ENCODE results near the gene RNF144A.

- TF ChIP-seq, protein P1, sequence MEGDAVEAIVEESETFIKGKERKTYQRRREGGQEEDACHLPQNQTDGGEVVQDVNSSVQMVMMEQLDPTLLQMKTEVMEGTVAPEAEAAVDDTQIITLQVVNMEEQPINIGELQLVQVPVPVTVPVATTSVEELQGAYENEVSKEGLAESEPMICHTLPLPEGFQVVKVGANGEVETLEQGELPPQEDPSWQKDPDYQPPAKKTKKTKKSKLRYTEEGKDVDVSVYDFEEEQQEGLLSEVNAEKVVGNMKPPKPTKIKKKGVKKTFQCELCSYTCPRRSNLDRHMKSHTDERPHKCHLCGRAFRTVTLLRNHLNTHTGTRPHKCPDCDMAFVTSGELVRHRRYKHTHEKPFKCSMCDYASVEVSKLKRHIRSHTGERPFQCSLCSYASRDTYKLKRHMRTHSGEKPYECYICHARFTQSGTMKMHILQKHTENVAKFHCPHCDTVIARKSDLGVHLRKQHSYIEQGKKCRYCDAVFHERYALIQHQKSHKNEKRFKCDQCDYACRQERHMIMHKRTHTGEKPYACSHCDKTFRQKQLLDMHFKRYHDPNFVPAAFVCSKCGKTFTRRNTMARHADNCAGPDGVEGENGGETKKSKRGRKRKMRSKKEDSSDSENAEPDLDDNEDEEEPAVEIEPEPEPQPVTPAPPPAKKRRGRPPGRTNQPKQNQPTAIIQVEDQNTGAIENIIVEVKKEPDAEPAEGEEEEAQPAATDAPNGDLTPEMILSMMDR (IDR thresholded peaks at IDR 0.05; ENCODE audit: extremely low read depth in 1 of 2, insufficient read depth in 1 of 2, low read depth in 1 of 2, low read length in 2 of 2) = no peak
- TF ChIP-seq POLR2AphosphoS5 (IDR thresholded peaks at IDR 0.05; ENCODE audit: insufficient read depth, low read depth, low read length) = no peak
- no peak for TF ChIP-seq POLR2A (IDR thresholded peaks at IDR 0.05; ENCODE audit: low read depth, low read length)
- TF ChIP-seq, protein P2, sequence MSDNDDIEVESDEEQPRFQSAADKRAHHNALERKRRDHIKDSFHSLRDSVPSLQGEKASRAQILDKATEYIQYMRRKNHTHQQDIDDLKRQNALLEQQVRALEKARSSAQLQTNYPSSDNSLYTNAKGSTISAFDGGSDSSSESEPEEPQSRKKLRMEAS (IDR thresholded peaks at IDR 0.05; ENCODE audit: insufficient read depth, insufficient read length) = no peak
- no peak for TF ChIP-seq JUN (IDR thresholded peaks at IDR 0.05; ENCODE audit: borderline replicate concordance, insufficient read depth, insufficient read length, low read depth)
- no peak for TF ChIP-seq GATA2 (IDR thresholded peaks at IDR 0.05; ENCODE audit: insufficient read depth, insufficient read length, low read depth, low read length)
- TF ChIP-seq EZH2 (IDR thresholded peaks at IDR 0.05; ENCODE audit: borderline replicate concordance, low read depth, low read length, severe bottlenecking) = no peak
- TF ChIP-seq FOS (IDR thresholded peaks at IDR 0.05; ENCODE audit: borderline replicate concordance, insufficient read depth, low read length) = no peak
These were observed 34.9 kb downstream of the RNF144A start for GRCh38 chr2:6952101-6952500.

Data from endothelial cell of umbilical vein (primary cell).